ENCODE data around the gene FKBP2.

Gene FKBP2

GRCh38 chr11:64261556-64262080 lies 20.7 kb downstream of the FKBP2 start:
- Histone ChIP-seq H3K4me3 (ENCODE audit: low read length, poor library complexity, severe bottlenecking) (no peak overlapping the region), H3K27me3 (ENCODE audit: insufficient read depth, low read length, poor library complexity, severe bottlenecking) (no peaks in the 10 kb centered on the region), H3K9me3 (ENCODE audit: insufficient read depth, low read depth, low read length) (no peaks in the 10 kb centered on the region), H2AFZ (ENCODE audit: low read length) (no peak overlapping the region), H3K36me3 (ENCODE audit: insufficient read depth, low read length) (no peaks in the 10 kb centered on the region), H4K20me1 (ENCODE audit: insufficient read depth, low read length, poor library complexity, severe bottlenecking) (no peaks in the 10 kb centered on the region), H3K79me2 (ENCODE audit: insufficient read depth, low read length) (no peaks in the 10 kb centered on the region), H3K4me1 (ENCODE audit: insufficient read depth, low read length, poor library complexity, severe bottlenecking) (no peaks in the 10 kb centered on the region), H3K9me2 (replicated peaks; ENCODE audit: low read depth, low read length) (no peaks in the 10 kb centered on the region), H3K4me2 (ENCODE audit: low read depth, low read length, poor library complexity, severe bottlenecking) (no peak overlapping the region), H3F3A (ENCODE audit: low read depth) (no peaks in the 10 kb centered on the region), H3K9ac (ENCODE audit: low read depth, low read length, poor library complexity, severe bottlenecking) (no peak overlapping the region)
- no peak for TF ChIP-seq CTCF (conservative IDR thresholded peaks at IDR 0.05; ENCODE audit: low read length)
- TF ChIP-seq EZH2phosphoT487 (IDR thresholded peaks at IDR 0.05; ENCODE audit: borderline replicate concordance): no peak

- Histone ChIP-seq H3K4me3 (ENCODE audit: low read length, poor library complexity, severe bottlenecking) (no peak overlapping the region), H3K36me3 (ENCODE audit: insufficient read depth, low read length) (no peaks in the 10 kb centered on the region), H3K9ac (ENCODE audit: low read depth, low read length, poor library complexity, severe bottlenecking) (no peak overlapping the region), H3K4me2 (ENCODE audit: low read depth, low read length, poor library complexity, severe bottlenecking) (no peak overlapping the region), H3K4me1 (ENCODE audit: insufficient read depth, low read length, poor library complexity, severe bottlenecking) (no peaks in the 10 kb centered on the region), H3K9me2 (replicated peaks; ENCODE audit: low read depth, low read length) (no peaks in the 10 kb centered on the region), H2AFZ (ENCODE audit: low read length) (no peak overlapping the region), H4K20me1 (ENCODE audit: insufficient read depth, low read length, poor library complexity, severe bottlenecking) (no peaks in the 10 kb centered on the region), H3K27me3 (ENCODE audit: insufficient read depth, low read length, poor library complexity, severe bottlenecking) (no peaks in the 10 kb centered on the region), H3F3A (ENCODE audit: low read depth) (no peaks in the 10 kb centered on the region), H3K9me3 (ENCODE audit: insufficient read depth, low read depth, low read length) (no peaks in the 10 kb centered on the region), H3K79me2 (ENCODE audit: insufficient read depth, low read length) (no peaks in the 10 kb centered on the region)
- TF ChIP-seq EZH2phosphoT487 (IDR thresholded peaks at IDR 0.05; ENCODE audit: borderline replicate concordance) (no peak), CTCF (conservative IDR thresholded peaks at IDR 0.05; ENCODE audit: low read length) (no peak)
Observed at GRCh38 chr11:64262271-64263002, 21.5 kb downstream of the FKBP2 start.

- H2AFZ ChIP-seq (ENCODE audit: low read length): no peak overlapping the region
- no peaks in the 10 kb centered on the region for H3F3A ChIP-seq (ENCODE audit: low read depth)
- no peaks in the 10 kb centered on the region for H3K9me3 ChIP-seq (ENCODE audit: insufficient read depth, low read depth, low read length)
- TF ChIP-seq CTCF (conservative IDR thresholded peaks at IDR 0.05; ENCODE audit: low read length) (no peak), EZH2phosphoT487 (IDR thresholded peaks at IDR 0.05; ENCODE audit: borderline replicate concordance) (no peak)
- no peak overlapping the region for H3K4me3 ChIP-seq (ENCODE audit: low read length, poor library complexity, severe bottlenecking)
- H3K4me2 ChIP-seq (ENCODE audit: low read depth, low read length, poor library complexity, severe bottlenecking): no peak overlapping the region
- no peaks in the 10 kb centered on the region for H3K9me2 ChIP-seq (replicated peaks; ENCODE audit: low read depth, low read length)
- no peak overlapping the region for H3K9ac ChIP-seq (ENCODE audit: low read depth, low read length, poor library complexity, severe bottlenecking)
- peaks cover 7% of the 10 kb centered on the region for H3K4me1 ChIP-seq (ENCODE audit: insufficient read depth, low read length, poor library complexity, severe bottlenecking)
- H3K36me3 ChIP-seq (ENCODE audit: insufficient read depth, low read length): no peaks in the 10 kb centered on the region
- H4K20me1 ChIP-seq (ENCODE audit: insufficient read depth, low read length, poor library complexity, severe bottlenecking): no peaks in the 10 kb centered on the region
- no peaks in the 10 kb centered on the region for H3K27me3 ChIP-seq (ENCODE audit: insufficient read depth, low read length, poor library complexity, severe bottlenecking)
- no peaks in the 10 kb centered on the region for H3K79me2 ChIP-seq (ENCODE audit: insufficient read depth, low read length)
Observed at GRCh38 chr11:64263021-64263946, 22.4 kb downstream of the FKBP2 start.
